A673 (cell line): Measurements from ENCODE around the gene CYTH1. TPM values are rescaled to one million over a fixed set of nuclear protein-coding genes. Genes with fewer than 3 reads are reported as not detected.

Experiments used
- BruUV-seq: library from RNA; stranded (reverse); fragments of 400-500 nt; replicated peaks from 2 replicates; lab custom pipeline; 2021; lab: Mats Ljungman, UMichigan
- CTCF ChIA-PET: fragments of 300-600 bp; sonication (Branson Sonifier 250); formaldehyde crosslinking; loops from one replicate; lab custom pipeline; 2022; ENCODE audit warnings: antibody characterized with exemption; lab: Charles Lee
- POLR2A ChIA-PET: fragments of 300-600 bp; sonication (Branson Sonifier 250); formaldehyde crosslinking; loops from one replicate; lab custom pipeline; 2022; ENCODE audit warnings: antibody characterized with exemption; ENCODE audit not compliant: low non-redundant PET; lab: Charles Lee
- DNase-seq: peaks from one replicate; pipeline ENCODE4 v3.0.0-alpha.2; 2015; ENCODE audit warnings: low spot score
- H3K27ac ChIP-seq: fragments of 200-600 bp; sonication (generic); 2 replicates; pipeline ENCODE4 v1.5.1; 2016; ENCODE audit warnings: mixed run types, low read depth, mild to moderate bottlenecking, mixed read lengths, antibody characterized with exemption, low read length; ENCODE audit not compliant: poor library complexity, severe bottlenecking
- H3K27me3 ChIP-seq: fragments of 200-600 bp; sonication (generic); replicated peaks from 2 replicates; pipeline ENCODE4 v1.6.1; 2017; ENCODE audit warnings: mixed run types, low read depth, mild to moderate bottlenecking, mixed read lengths, antibody characterized with exemption, low read length; ENCODE audit not compliant: insufficient read depth, poor library complexity
- H3K36me3 ChIP-seq: fragments of 200-600 bp; sonication (generic); 2 replicates; pipeline ENCODE4 v1.6.1; 2016; ENCODE audit warnings: mixed run types, mild to moderate bottlenecking, mixed read lengths, antibody characterized with exemption, low read length; ENCODE audit not compliant: insufficient read depth, poor library complexity, severe bottlenecking
- H3K4me1 ChIP-seq: fragments of 200-600 bp; sonication (generic); 2 replicates; pipeline ENCODE4 v1.6.1; 2017; ENCODE audit warnings: mixed run types, mild to moderate bottlenecking, mixed read lengths, antibody characterized with exemption, low read length; ENCODE audit not compliant: insufficient read depth, poor library complexity, severe bottlenecking
- H3K4me3 ChIP-seq: fragments of 200-600 bp; sonication (generic); 2 replicates; pipeline ENCODE4 v1.5.1; 2016; ENCODE audit warnings: low read depth, mixed run types, mild to moderate bottlenecking, mixed read lengths, low read length; ENCODE audit not compliant: poor library complexity, severe bottlenecking
- H3K9me3 ChIP-seq: fragments of 200-600 bp; sonication (generic); 2 replicates; pipeline ENCODE4 v1.6.1; 2016; ENCODE audit warnings: mixed run types, low read depth, mild to moderate bottlenecking, mixed read lengths, antibody characterized with exemption, low read length; ENCODE audit not compliant: poor library complexity, severe bottlenecking
- CTCF ChIP-seq: fragments of 300-800, 200-600 bp; sonication (generic); conservative IDR thresholded peaks from 2 replicates; pipeline ENCODE4 v1.5.1; 2017; ENCODE audit warnings: low read depth, mild to moderate bottlenecking, antibody characterized with exemption, low read length, moderate library complexity, mixed read lengths
- EZH2 ChIP-seq: fragments of 200-600 bp; sonication (generic); IDR thresholded peaks from 2 replicates; pipeline ENCODE4 v1.6.1; 2017; ENCODE audit warnings: borderline replicate concordance, low read depth, mild to moderate bottlenecking, mixed read lengths, antibody characterized with exemption, low read length; ENCODE audit not compliant: poor library complexity, severe bottlenecking
- intact Hi-C: fragments of 100-400 bp; cut with micrococcal nuclease; formaldehyde crosslinking; loops from one replicate; pipeline ENCODE4 v1.10.0; 2022; ENCODE audit not compliant: unreplicated experiment
- total RNA-seq: library from RNA; stranded (reverse); gene quantifications from 2 replicates; pipeline ENCODE4 v1.2.3, GENCODE V29; 2021

Gene CYTH1
- total RNA-seq, 1 experiment from 2014 or later, result 17.9 TPM

GRCh38 chr17:78793415-78793814, 11.3 kb upstream of the CYTH1 start:
- POLR2A ChIA-PET, result no interaction called here

DNA sequence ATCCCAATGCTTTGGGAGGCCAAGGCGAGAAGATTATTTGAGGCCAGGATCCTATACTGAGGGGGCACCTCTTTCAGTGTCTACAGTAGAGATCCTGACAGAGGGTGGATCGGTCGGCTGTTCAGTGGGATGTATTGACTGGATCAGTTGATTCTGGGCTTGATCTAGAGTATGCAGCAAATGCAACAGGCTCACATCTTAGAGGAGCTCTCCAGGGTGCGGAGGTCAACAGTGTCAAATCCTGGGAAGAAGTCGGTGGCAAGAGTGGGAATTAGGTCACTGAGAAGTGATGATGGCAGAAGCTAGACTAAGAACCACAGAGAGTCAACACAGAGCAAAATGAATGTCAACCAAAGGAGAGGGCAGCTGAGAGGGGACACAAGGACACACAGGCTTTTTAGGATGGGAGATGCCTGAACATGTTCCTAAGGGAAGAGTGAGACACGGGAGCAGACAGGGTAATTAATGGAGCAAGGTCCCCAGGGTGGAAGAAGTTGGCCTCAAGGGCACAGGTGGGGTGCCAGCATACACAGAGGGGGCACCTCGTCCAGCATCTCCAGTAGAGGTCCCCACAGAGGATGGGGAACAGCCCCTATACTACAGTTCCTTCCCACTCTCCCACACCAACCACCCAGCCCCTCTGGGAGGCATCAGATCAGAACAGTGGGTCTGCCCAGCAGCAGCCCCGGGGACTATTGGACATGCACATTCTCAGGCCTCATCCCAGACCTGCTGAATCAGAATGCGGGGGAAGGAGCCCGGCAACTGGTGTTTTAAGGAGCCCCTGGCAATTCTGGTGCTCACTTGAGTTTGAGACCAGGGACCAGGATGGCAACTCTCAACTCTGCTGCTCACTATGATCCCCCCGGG, 10.0 kb upstream of the CYTH1 start:
- intact Hi-C loops, result no loop called here
- Histone ChIP-seq H3K4me3 (no peak overlapping the region), H3K9me3 (no peaks in the 10 kb centered on the region), H3K36me3 (peaks cover 14% of the 10 kb centered on the region), H3K27ac (peak overlapping the region; percentile 63), H3K27me3 (no peaks in the 10 kb centered on the region), H3K4me1 (peaks cover 28% of the 10 kb centered on the region)
- ChIA-PET POLR2A (interaction anchor here (0.7 kb wide), 1 partner anchor 601 kb away, joined by 3 read pairs; no protein-coding TSS in a partner anchor), CTCF (no interaction called here)
- DNase-seq, result no peak
- BruUV-seq, result no TSS peak
- TF ChIP-seq EZH2 (no peak), CTCF (no peak)

More at GRCh38 chr17:78793415-78793814, 11.3 kb upstream of the CYTH1 start:
- H3K27me3 ChIP-seq, result no peaks in the 10 kb centered on the region
- no peak for TF ChIP-seq CTCF
- TF ChIP-seq EZH2, result no peak
- no TSS peak for BruUV-seq
- intact Hi-C loops, result no loop called here
- peaks cover 27% of the 10 kb centered on the region for H3K4me1 ChIP-seq
- no peak overlapping the region for H3K4me3 ChIP-seq
- no peak overlapping the region for H3K27ac ChIP-seq
- H3K36me3 ChIP-seq, result peaks cover 19% of the 10 kb centered on the region
- no peaks in the 10 kb centered on the region for H3K9me3 ChIP-seq
- no peak for DNase-seq
- CTCF ChIA-PET, result no interaction called here

DNA sequence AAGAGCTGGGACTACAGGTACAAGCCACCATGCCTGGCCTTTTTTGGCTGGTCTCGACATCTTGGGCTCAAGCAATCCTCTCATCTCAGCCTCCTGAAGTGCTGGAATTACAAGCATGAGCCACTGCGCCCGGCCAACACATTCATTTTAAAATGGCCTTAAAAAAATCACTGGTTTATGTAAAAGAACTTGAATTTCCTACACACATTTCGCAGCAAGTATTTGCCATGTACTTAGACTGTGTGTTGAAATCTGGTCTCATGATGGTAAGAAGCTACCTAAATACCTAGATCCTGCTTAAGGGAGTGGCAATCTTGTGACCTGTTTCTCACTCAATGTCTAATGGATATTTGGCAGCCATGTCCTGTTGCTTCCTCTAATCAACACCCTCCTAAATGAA, 8.5 kb upstream of the CYTH1 start:
- Histone ChIP-seq H3K9me3 (no peaks in the 10 kb centered on the region), H3K27me3 (no peaks in the 10 kb centered on the region), H3K36me3 (peaks cover 1% of the 10 kb centered on the region), H3K4me3 (no peak overlapping the region), H3K27ac (peak overlapping the region; percentile 63), H3K4me1 (peaks cover 28% of the 10 kb centered on the region)
- intact Hi-C loops, result no loop called here
- DNase-seq, result no peak
- ChIA-PET POLR2A (no interaction called here), CTCF (no interaction called here)
- TF ChIP-seq CTCF (no peak), EZH2 (no peak)
- no TSS peak for BruUV-seq
